GM12892 (cell line): ENCODE results near the gene PLEKHH2.

ENCODE experiments used
- POLR2A ChIP-seq: IDR thresholded peaks from 2 replicates; pipeline ENCODE4 v1.6.1; 2011; ENCODE audit warnings: low read depth, low read length, control low read depth
- POLR2AphosphoS5 ChIP-seq: IDR thresholded peaks from 2 replicates; pipeline ENCODE4 v1.6.1; 2011; ENCODE audit warnings: low read depth, low read length, control low read depth
- TAF1 ChIP-seq: IDR thresholded peaks from 2 replicates; pipeline ENCODE4 v1.6.1; 2011; ENCODE audit warnings: low read depth, mild to moderate bottlenecking, control low read depth, low read length, borderline replicate concordance

DNA sequence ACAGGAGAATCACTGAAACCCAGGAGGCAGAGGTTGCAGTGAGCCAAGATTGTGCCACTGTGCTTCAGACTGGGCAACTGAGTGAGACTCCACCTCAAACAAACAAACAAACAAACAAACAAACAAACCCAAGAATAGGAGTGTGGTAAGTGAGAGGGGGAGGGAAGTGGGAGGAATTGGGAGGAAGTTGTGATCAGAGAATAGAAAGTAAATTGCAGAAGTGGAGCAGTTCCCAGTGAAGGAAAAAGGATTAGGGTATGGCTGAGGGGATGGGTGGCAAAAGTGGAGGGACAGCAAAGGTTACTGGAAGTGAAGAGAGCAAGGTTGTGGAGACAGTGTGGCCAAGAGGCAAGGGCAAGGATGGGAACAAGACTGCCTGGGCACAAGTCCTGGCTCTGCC, 80.3 kb downstream of the PLEKHH2 start:
- TF ChIP-seq POLR2A (no peak), POLR2AphosphoS5 (no peak), TAF1 (no peak)
